ENCODE results near the gene CDK5RAP1.
A peak's percentile ranks its signal among the peaks of the same experiment; 100 is the strongest.
"Not testable (repeated sequence)": the region's sequence is repeated elsewhere in the genome, so short reads cannot be mapped to it uniquely, and the experiment has no call there.

Gene CDK5RAP1

DNA sequence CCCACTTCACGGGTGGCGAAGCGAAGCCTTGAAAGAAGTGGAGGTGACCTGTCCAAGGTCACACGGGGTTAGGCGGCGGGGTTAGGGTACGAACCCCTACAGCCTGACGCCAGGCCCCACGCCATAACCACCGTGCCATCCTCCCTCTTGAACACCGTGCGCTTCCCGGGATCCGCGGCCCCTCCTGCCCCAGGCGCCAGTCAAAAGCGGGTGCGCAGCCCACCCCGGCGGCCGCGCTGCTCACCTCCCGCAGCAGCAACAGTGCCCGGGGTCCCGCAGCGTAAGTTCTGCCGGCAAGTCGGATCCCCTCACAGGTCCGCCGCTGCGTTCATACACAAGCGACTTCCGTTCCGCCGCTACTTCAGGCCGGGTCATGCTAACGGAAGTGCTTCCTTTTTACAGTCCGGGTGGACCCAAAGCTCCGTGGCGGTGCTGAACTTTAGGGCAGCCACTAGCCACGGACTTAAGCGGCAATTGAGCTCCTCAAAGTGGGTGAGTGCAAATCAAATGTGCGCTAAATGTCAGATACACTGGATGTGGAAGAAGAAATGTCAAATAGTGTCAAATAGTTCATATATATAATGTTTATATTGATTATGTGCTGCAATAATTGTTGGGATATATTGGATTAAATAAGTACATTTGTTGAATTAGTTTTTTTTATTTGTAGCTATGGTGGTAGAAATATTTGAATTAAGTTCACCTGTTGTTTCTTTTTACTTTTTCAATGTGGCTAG, at the start of gene CDK5RAP1:
Gene CDK5RAP1, minus strand, starts transcription at position 336 of the 737 bp plus-strand sequence. CDS start 4,455 bp downstream, outside the sequence.
- FAIRE-seq: peak; percentile 62
- peak; percentile 76 for DNase-seq (ENCODE audit: insufficient read length, low spot score)

GRCh38 chr20:33450867-33451266, 49.5 kb upstream of the CDK5RAP1 start:
- no peak for FAIRE-seq
- DNase-seq (ENCODE audit: insufficient read length, low spot score): no peak

DNA sequence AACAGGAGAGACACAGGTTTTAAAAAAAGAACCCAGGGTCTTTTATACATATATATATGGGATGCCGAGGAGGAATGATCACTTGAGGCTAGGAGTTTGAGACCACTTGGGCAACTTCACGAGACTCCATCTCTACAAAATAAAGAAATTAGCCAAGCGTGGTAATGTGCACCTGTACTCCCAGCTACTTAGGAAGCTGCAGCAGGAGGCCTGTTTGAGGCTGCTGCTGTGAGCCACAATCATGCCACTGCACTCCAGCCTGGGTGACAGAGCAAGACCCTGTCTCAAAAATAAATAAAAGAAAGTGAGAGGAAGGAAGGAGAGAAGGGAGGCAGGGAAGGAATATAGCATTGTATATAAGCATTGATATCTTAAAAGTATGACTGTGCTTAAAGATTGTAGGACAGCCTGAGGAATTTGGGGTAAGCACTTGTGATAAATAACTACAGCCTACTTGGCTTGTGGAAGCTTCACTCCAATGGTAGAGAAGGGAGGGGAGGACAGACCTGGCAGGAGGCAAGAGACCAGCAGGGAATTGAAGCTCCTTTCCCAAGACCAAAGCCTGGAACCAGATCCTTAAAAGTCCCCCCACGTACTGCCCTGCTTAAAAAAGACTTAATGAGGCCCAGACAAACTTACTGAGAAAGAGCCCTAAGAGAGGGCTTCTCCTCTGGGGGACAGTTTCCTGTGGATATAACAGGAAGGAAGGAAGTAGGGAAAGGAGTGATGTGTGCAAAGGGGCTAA, 44.7 kb upstream of the CDK5RAP1 start:
- FAIRE-seq: no peak
- no peak for DNase-seq (ENCODE audit: insufficient read length, low spot score)

DNA sequence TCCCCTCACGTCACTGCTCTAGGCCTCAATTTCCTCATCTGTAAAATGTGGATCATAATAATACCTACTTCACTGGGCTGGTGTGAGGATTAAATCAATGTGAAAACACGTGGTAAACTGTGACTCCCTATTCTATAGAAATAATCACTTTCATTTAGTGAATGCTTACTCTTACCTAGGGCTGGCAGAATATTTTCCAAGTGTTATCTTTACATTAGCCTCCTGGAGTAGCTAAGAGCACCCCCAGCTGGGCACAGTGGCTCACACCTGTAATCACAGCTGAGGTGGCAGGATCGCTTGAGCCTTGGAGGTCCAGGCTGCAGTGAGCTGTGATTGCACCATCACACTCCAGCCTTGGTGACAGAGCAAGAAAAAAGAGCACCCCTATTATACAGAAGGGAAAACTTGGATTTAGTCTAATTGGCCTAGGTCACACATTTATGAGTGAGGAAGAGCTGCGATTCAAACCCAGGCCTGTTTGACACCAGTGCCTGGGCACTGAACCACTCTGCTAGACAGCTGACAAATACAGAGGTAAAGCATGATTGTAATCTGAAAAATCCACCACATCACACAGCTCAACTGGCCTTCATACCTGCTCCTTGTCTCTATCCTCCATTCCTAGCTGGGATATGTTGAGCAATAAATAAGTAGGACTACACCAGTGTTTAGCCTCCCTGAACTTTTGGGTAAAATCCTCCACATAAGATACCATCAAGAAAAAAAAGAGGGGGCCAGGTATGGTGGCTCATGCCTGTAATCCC, 43.7 kb upstream of the CDK5RAP1 start:
- no peak for DNase-seq (ENCODE audit: insufficient read length, low spot score)
- no peak for FAIRE-seq

GRCh38 chr20:33443512-33444239, 42.4 kb upstream of the CDK5RAP1 start, which contains the start of gene SNTA1:
Gene SNTA1 (minus strand): TSS chr20:33443763. CDS start chr20:33443620, 143 bp downstream.
- FAIRE-seq (no peak), DNase-seq (ENCODE audit: insufficient read length, low spot score) (peak; percentile 95)

DNA sequence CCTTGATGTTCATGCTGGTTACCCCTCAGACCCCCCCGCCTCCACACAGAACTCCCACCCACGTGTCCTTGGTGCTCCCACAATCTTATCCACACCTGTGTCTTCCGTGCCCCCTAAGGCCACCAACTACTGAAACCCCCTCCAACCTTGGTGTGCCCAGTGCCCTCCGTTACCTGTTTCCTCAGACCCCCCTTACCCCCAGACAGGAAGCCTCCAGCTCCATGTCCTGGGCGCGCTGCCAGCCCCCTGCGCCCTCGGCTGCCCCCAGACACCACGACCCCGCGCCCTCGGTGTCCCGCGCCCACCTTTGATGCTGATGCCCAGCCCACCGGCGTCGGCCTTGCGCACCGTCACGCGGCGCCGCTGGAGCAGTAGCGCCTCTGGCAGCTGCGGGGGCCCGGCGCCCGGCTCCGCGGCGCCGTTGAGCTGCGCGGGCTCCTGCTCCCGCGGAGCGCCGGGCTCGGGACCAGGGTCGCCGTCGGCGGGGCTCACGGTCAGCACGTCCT, 41.7 kb upstream of the CDK5RAP1 start:
- peak; percentile 21 for DNase-seq (ENCODE audit: insufficient read length, low spot score)

GRCh38 chr20:33442136-33443005, 41.1 kb upstream of the CDK5RAP1 start:
- FAIRE-seq: no peak

More for the DNA sequence above, 41.7 kb upstream of the CDK5RAP1 start:
- FAIRE-seq: no peak

DNA sequence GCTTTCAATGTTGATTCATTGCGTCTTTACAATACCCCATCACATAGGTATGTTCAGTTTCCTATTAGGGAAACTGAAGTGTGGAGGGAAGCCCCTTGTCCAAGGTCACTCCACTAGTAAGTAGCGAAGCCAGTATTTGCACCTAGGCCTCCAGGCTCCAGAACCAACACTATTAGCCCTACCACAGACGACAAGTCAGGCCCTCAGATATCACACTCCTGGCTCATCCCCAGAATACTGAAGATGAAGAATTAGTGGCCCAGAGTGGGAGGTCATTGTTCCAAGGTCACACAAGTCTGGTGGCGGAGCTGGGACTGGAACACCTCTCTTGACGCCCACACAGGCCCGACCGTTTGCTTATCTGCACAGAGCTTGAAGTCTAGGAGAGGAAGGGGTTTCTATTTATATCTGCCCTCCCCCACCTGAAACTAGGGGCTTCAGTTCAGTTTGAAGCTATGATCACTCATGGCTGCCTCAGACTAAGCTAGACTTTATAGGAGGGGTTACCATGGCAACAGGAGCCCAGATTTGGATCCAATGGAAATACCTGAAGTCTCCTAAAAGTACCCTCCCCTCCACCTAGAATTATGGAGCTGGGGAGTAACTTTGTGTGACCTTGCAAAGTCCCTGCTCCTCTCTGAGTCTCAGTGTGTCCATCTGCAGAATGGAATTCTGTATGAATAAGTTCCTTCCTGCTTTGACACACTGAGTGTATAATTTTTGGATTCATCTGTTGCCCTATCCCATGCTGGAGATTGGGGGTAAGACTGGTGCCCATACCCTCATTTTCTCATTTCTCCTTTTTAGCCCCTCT, 40.0 kb upstream of the CDK5RAP1 start:
- FAIRE-seq (no peak), DNase-seq (ENCODE audit: insufficient read length, low spot score) (no peak)

More at GRCh38 chr20:33442136-33443005, 41.1 kb upstream of the CDK5RAP1 start:
- no peak for DNase-seq (ENCODE audit: insufficient read length, low spot score)

DNA sequence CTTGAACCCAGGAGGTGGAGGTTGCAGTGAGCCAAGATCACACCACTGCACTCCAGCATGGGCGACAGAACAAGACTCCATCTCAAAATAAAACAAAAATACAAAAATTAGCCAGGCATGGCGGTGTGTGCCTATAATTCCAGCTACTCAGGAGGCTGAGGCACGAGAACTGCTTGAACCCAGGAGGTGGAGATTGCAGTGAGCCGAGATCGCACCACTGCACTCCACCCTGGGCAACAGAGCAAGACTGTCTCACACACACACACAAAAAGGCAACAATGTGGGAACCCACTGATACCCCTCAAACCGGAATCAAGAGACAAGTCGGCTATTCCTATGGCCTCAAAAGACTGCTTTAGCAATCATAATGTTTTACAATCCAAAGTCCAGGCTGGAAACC, 39.2 kb upstream of the CDK5RAP1 start:
- DNase-seq (ENCODE audit: insufficient read length, low spot score); FAIRE-seq: not testable (repeated sequence)

DNA sequence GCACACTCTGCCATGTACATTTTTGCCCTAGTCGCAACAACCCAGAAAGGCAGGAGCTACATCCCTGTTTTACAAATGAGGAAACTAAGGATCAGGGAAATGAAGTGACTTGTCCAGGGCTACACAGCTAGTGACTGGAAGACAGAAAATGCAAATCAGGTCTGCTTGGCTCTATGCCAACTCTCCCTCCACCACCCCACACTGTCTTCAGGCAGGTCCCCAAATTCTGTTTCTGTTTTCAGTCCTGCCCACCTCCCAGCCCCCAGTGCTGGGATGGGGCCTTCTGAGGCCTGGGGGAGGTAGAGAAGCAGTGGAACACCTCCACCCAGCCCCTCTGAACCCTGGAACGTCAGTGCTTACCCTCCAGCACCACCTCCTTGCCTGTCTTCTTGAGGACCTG, 37.2 kb upstream of the CDK5RAP1 start:
- DNase-seq (ENCODE audit: insufficient read length, low spot score) (no peak), FAIRE-seq (no peak)

- no peak for DNase-seq (ENCODE audit: insufficient read length, low spot score)
Measured at GRCh38 chr20:33437141-33437911, 36.0 kb upstream of the CDK5RAP1 start.

DNA sequence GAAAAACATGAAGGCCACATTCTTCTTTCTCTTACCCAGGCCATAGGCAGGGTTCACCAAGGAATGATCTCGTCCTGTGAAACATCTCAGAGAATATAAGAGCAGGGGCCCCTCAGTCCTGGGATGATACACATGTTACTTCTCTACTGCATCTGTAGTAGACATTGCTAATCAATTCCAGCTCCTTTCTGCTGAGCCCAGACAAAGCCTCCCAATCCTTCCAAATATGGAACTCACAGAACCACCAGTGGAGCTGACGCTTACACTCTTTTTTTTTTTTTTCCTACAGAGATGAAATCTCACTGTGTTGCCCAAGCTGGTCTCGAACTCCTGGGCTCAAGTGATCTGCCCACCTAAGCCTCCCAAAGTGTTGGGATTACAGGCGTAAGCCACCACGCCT, 33.1 kb upstream of the CDK5RAP1 start:
- FAIRE-seq (no peak), DNase-seq (ENCODE audit: insufficient read length, low spot score) (no peak)

More at GRCh38 chr20:33437141-33437911, 36.0 kb upstream of the CDK5RAP1 start:
- no peak for FAIRE-seq

DNA sequence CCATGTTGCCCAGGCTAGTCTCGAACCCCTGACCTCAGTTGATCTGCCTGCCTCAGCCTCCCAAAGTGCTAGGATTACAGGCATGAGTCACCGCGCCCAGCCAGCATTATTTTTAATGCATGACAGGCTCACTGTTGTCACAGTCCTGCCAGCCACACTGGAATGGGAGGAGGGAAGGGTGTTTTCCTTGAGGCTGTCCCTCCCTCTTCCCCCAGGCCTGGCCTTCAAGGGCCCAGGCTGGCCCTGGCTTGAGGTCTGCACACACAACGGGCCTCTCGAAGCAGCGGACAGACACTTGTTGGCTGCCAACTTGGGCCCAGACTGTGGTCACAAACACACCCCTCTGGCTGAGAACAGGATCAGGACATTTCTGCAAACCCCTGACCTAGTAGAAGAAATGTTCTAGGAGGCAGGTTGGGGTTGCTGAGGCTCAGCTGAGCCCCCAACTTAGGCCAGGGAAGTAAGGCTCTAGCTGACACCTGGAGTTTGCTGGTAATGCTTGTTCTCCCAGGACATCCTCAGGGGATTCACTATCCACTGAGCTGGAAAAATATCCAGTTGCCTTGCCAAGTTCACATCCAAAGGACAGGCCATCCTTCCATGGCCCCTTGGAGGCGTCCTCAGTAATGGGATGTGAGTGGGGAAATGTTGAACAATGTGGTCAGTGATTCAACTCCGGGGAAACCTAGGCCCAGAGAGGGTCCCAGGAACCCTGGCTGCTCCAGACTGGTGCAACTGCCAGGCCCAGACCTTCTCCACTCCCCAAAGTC, 32.3 kb upstream of the CDK5RAP1 start:
- DNase-seq (ENCODE audit: insufficient read length, low spot score) (no peak), FAIRE-seq (no peak)

DNA sequence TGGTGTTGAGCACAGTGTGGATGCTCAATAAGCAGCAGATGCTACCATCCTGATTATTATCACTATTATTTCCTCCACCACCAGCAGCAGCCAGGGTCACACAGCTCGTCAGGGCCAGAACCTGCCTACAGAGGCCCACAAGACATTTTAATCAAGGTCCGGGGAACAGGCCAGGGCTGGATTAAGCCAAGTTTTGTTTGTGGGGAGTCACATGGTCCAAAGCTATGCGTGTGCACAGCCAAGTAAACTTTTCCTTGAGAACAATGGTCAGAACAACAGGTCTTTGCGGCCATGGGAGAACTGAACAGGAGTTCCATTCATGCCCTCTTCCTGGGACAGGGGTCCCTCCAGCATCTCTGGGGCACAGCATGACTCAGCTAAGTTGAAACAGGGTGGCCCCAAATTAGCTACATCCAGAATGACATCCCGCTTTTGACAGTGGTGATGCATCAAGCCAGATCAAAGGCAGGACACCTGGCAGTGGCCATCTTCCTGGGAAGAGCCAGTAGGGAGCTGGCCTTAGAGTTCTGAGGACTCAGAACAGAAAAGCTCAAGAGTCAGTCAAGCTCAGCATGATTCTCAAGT, 30.6 kb upstream of the CDK5RAP1 start:
- FAIRE-seq (no peak), DNase-seq (ENCODE audit: insufficient read length, low spot score) (no peak)

DNA sequence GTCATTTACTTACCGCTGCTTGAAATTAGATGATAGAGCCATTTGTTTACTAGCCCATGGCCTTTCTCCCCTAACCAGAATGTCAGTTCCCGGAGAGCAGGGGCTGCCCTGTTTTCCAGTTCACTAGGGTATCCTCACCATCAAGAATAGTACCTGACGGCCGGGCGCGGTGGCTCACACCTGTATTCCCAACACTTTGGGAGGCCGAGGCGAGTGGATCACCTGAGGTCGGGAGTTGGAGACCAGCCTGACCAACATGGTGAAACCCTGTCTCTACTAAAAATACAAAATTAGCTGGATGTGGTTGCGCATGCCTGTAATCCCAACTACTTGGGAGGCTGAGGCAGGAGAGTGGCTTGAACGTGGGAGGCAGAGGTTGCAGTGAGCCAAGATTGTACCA, 22.6 kb upstream of the CDK5RAP1 start:
- not testable (repeated sequence) for FAIRE-seq; DNase-seq (ENCODE audit: insufficient read length, low spot score)

GRCh38 chr20:33423141-33423834, 22.0 kb upstream of the CDK5RAP1 start:
- DNase-seq (ENCODE audit: insufficient read length, low spot score) (no peak), FAIRE-seq (no peak)

All from GM19239 (cell line).